CD14-positive monocyte (primary cell): Measurements from ENCODE around the gene ALOX15. TPM values are rescaled to one million over a fixed set of nuclear protein-coding genes. Genes with fewer than 3 reads are reported as not detected.

ENCODE experiments used
- DNase-seq, 3 donors: peaks; one replicate each; pipeline ENCODE4 v3.0.0-alpha.2; 2011 to 2022
- H2AFZ ChIP-seq: 2 replicates; pipeline ENCODE4 v1.6.0; 2012; ENCODE audit warnings: mild to moderate bottlenecking, low read depth, low read length, inconsistent platforms; ENCODE audit not compliant: insufficient read depth, poor library complexity, severe bottlenecking
- H3K27ac ChIP-seq, 2 donors: 1 replicate in 1 of 2; 2 replicates in 1 of 2; pipeline ENCODE4 v1.5.1; 2012 to 2013; ENCODE audit warnings: low read length in 2 of 2, control low read depth in 1 of 2, inconsistent platforms in 1 of 2, low read depth in 1 of 2, mild to moderate bottlenecking in 1 of 2
- H3K27me3 ChIP-seq, 2 donors: one replicate each; pipeline versions ENCODE4 v1.6.0 to v1.6.1; 2011 to 2013; ENCODE audit warnings: low read length in 2 of 2; ENCODE audit not compliant: control insufficient read depth in 2 of 2, insufficient read depth in 2 of 2
- H3K36me3 ChIP-seq, 2 donors: replicated peaks in 1 of 2; 1 replicate in 1 of 2; 2 replicates in 1 of 2; pipeline versions ENCODE4 v1.5.1 to v1.6.1; 2012 to 2013; ENCODE audit warnings: low read length in 2 of 2, control low read depth in 1 of 2, inconsistent platforms in 1 of 2, mild to moderate bottlenecking in 1 of 2; ENCODE audit not compliant: insufficient read depth in 2 of 2, control insufficient read depth in 1 of 2
- H3K4me1 ChIP-seq, 2 donors: 1 replicate in 1 of 2; 2 replicates in 1 of 2; pipeline versions ENCODE4 v1.5.1 to v1.6.1; 2012 to 2013; ENCODE audit warnings: low read length in 2 of 2, control low read depth in 1 of 2, inconsistent platforms in 1 of 2, mild to moderate bottlenecking in 1 of 2, moderate library complexity in 1 of 2; ENCODE audit not compliant: insufficient read depth in 2 of 2, control insufficient read depth in 1 of 2
- H3K4me2 ChIP-seq: replicated peaks from 2 replicates; pipeline ENCODE3; 2012; ENCODE audit warnings: low read length, moderate library complexity, mild to moderate bottlenecking; ENCODE audit not compliant: poor library complexity, severe bottlenecking; ENCODE audit errors: extremely low read depth
- H3K4me3 ChIP-seq, 3 experiments: fragments of 200-600 bp in 1 of 3; sonication (generic) in 1 of 3; replicated peaks in 1 of 3; 1 replicate in 2 of 3; 2 replicates in 1 of 3; pipeline ENCODE4 v1.5.1; 2011 to 2013; ENCODE audit warnings: low read length in 3 of 3, mild to moderate bottlenecking in 3 of 3, control low read depth in 2 of 3, low read depth in 2 of 3, inconsistent platforms in 1 of 3, moderate library complexity in 1 of 3
- H3K79me2 ChIP-seq: 2 replicates; pipeline ENCODE4 v1.6.0; 2012; ENCODE audit warnings: mild to moderate bottlenecking, control low read depth, inconsistent platforms, low read length, moderate library complexity; ENCODE audit not compliant: insufficient read depth
- H3K9ac ChIP-seq: 2 replicates; pipeline ENCODE4 v1.6.0; 2017; ENCODE audit warnings: low read length, mild to moderate bottlenecking; ENCODE audit not compliant: insufficient read depth, poor library complexity, severe bottlenecking
- H3K9me3 ChIP-seq, 2 donors: replicated peaks in 1 of 2; 1 replicate in 1 of 2; 2 replicates in 1 of 2; pipeline versions ENCODE4 v1.5.1 to v1.6.1; 2012 to 2013; ENCODE audit warnings: low read length in 2 of 2, control low read depth in 1 of 2; ENCODE audit not compliant: control insufficient read depth in 1 of 2, insufficient read depth in 1 of 2
- H4K20me1 ChIP-seq: 2 replicates; pipeline ENCODE4 v1.6.0; 2012; ENCODE audit warnings: mild to moderate bottlenecking, low read length, control low read depth, moderate library complexity; ENCODE audit not compliant: insufficient read depth
- H3K27ac Mint-ChIP-seq, 7 donors: one replicate each; pipeline ENCODE4 v1.8.0; 2020; ENCODE audit warnings: mild to moderate bottlenecking in 7 of 7, mixed read lengths in 7 of 7, moderate library complexity in 6 of 7, inconsistent platforms in 2 of 7
- H3K27me3 Mint-ChIP-seq, 3 donors: one replicate each; pipeline ENCODE4 v1.8.0; 2021 to 2022; ENCODE audit warnings: low read depth in 3 of 3, mild to moderate bottlenecking in 3 of 3, mixed read lengths in 3 of 3, moderate library complexity in 3 of 3, inconsistent platforms in 1 of 3
- H3K36me3 Mint-ChIP-seq, 2 donors: one replicate each; pipeline ENCODE4 v1.8.0; 2020; ENCODE audit warnings: mixed read lengths in 2 of 2, inconsistent platforms in 1 of 2, mild to moderate bottlenecking in 1 of 2
- H3K4me1 Mint-ChIP-seq: one replicate; pipeline ENCODE4 v1.8.0; 2020; ENCODE audit warnings: mild to moderate bottlenecking, mixed read lengths
- H3K4me3 Mint-ChIP-seq, 2 donors: one replicate each; pipeline ENCODE4 v1.8.0; 2020; ENCODE audit warnings: mild to moderate bottlenecking in 2 of 2, mixed read lengths in 2 of 2, moderate library complexity in 1 of 2
- H3K9me3 Mint-ChIP-seq, 7 donors: one replicate each; pipeline ENCODE4 v1.8.0; 2020 to 2022; ENCODE audit warnings: mixed read lengths in 7 of 7, mild to moderate bottlenecking in 6 of 7, moderate library complexity in 6 of 7, inconsistent platforms in 2 of 7
- CTCF ChIP-seq: fragments of 200-600 bp; IDR thresholded peaks from one replicate; pipeline ENCODE4 v1.8.0; 2022; ENCODE audit warnings: antibody characterized with exemption, mild to moderate bottlenecking
- WGBS: methylation state at CpG from one replicate; pipeline ENCODE4 v1.1.5; 2013; ENCODE audit warnings: missing lambda C conversion rate; ENCODE audit not compliant: insufficient coverage; 5-methylcytosine and 5-hydroxymethylcytosine counted together
- intact Hi-C, 2 donors: fragments of 100-400 bp; cut with micrococcal nuclease; formaldehyde crosslinking; loops; one replicate each; pipeline versions ENCODE4 v1.15.0 to v1.15.1; 2023
- polyA plus RNA-seq, 3 donors: library from polyadenylated mRNA; depleted of rRNA in 1 of 3; unstranded in 2 of 3; stranded (reverse) in 1 of 3; fragments of 300-500 nt in 2 of 3; fragments of >200 nt in 1 of 3; fragmentation: Illumina TruSeq in 2 of 3; gene quantifications; 1 replicate in 2 of 3; 2 replicates in 1 of 3; pipeline ENCODE4 v1.2.3, GENCODE V29; 2012 to 2021

ALOX15 gene
- polyA plus RNA-seq, 3 donors, result 0.05 to 0.13 TPM; not detected in 1

DNA sequence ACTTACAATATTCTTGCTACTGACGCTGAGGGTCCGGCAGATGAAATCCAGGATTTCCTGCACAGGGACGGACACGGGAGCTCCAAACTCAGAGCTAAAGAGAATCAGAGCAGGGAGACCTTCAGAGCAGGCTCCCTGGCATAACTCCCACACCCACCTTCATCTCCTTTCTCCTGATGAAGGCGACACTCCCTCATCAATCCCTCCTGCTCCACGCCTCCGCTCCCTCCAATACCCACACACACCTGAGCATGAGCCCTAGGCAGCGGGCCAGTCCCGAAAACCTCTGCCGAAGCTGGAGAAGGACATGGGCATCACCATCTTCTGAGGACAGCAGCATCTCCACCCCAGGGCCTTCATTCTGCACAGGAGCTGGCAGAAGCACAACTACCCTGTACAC is 34.3 kb upstream of the ALOX15 start:
- peaks cover 0 to 2% (median 0%) of the 10 kb centered on the region in 3 donors for H3K27me3 Mint-ChIP-seq
- H2AFZ ChIP-seq, result no peak overlapping the region
- H3K79me2 ChIP-seq, result no peaks in the 10 kb centered on the region
- H3K27ac Mint-ChIP-seq, result peak overlapping the region in 4 of 7 donors; percentile 16 to 67 (median 52)
- H4K20me1 ChIP-seq, result no peaks in the 10 kb centered on the region
- H3K9ac ChIP-seq, result no peak overlapping the region
- 99% methylated on average over 10 of the region's 10 CpGs for WGBS
- no peak overlapping the region for H3K27ac ChIP-seq
- H3K4me2 ChIP-seq, result no peak overlapping the region
- no peaks in the 10 kb centered on the region for H3K9me3 ChIP-seq
- DNase-seq, result no peak
- intact Hi-C loops, result no loop called here
- H3K36me3 ChIP-seq, result peaks cover 67 to 97% of the 10 kb centered on the region in 2 donors
- no peaks in the 10 kb centered on the region for H3K9me3 Mint-ChIP-seq
- no peak for TF ChIP-seq CTCF
- no peak overlapping the region for H3K4me3 ChIP-seq
- H3K4me1 Mint-ChIP-seq, result no peaks in the 10 kb centered on the region
- no peaks in the 10 kb centered on the region for H3K4me1 ChIP-seq
- H3K4me3 Mint-ChIP-seq, result no peak overlapping the region
- no peaks in the 10 kb centered on the region for H3K27me3 ChIP-seq
- H3K36me3 Mint-ChIP-seq, result peaks cover 81 to 89% of the 10 kb centered on the region in 2 donors

- Histone ChIP-seq H3K9ac (no peak overlapping the region), H4K20me1 (no peaks in the 10 kb centered on the region), H2AFZ (no peak overlapping the region), H3K9me3 (no peaks in the 10 kb centered on the region), H3K27me3 (no peaks in the 10 kb centered on the region), H3K4me1 (no peaks in the 10 kb centered on the region), H3K27ac (no peak overlapping the region), H3K79me2 (no peaks in the 10 kb centered on the region), H3K4me3 (no peak overlapping the region), H3K4me2 (no peak overlapping the region), H3K36me3 (peaks cover 64 to 89% of the 10 kb centered on the region in 2 donors)
- no peak for DNase-seq
- no peak overlapping the region for H3K27ac Mint-ChIP-seq
- peaks cover 0 to 2% (median 0%) of the 10 kb centered on the region in 3 donors for H3K27me3 Mint-ChIP-seq
- no peaks in the 10 kb centered on the region for H3K9me3 Mint-ChIP-seq
- no peak overlapping the region for H3K4me3 Mint-ChIP-seq
- 100% methylated on average over 1 of the region's 8 CpGs for WGBS
- no peaks in the 10 kb centered on the region for H3K4me1 Mint-ChIP-seq
- peaks cover 79 to 88% of the 10 kb centered on the region in 2 donors for H3K36me3 Mint-ChIP-seq
- intact Hi-C loops, result no loop called here
- no peak for TF ChIP-seq CTCF
Measured at GRCh38 chr17:4674685-4674998, 33.2 kb upstream of the ALOX15 start.
